ENCODE data around the gene WHRN.

GRCh38 chr9:114546851-114547250, 41.6 kb upstream of the WHRN start:
- TF ChIP-seq POLR2A (conservative IDR thresholded peaks at IDR 0.05), result no peak
- TF ChIP-seq SPI1 (IDR thresholded peaks at IDR 0.05; ENCODE audit: borderline replicate concordance, low read depth, low read length), result no peak
- TF ChIP-seq JUN (IDR thresholded peaks at IDR 0.05; ENCODE audit: borderline replicate concordance, low read depth, low read length), result no peak
- no peak for TF ChIP-seq JUN (CRISPR knock-in tag; IDR thresholded peaks at IDR 0.05; ENCODE audit: borderline replicate concordance)
- no peak for TF ChIP-seq USF2 (CRISPR knock-in tag; IDR thresholded peaks at IDR 0.05)
- no peak for TF ChIP-seq SMC3 (conservative IDR thresholded peaks at IDR 0.05; ENCODE audit: insufficient read depth, low read depth, low read length)
- no peak for TF ChIP-seq EZH2 (IDR thresholded peaks at IDR 0.05; ENCODE audit: borderline replicate concordance, low read depth, low read length)
- no peak for TF ChIP-seq CTCF (IDR thresholded peaks at IDR 0.05 in 2 of 3, conservative IDR thresholded peaks at IDR 0.05 in 1 of 3; ENCODE audit: insufficient read depth in 2 of 3, low read depth in 1 of 3, low read length in 3 of 3)
- no peak for TF ChIP-seq ZNF282 (CRISPR knock-in tag; IDR thresholded peaks at IDR 0.05)
- no peak for TF ChIP-seq FOXK1 (CRISPR knock-in tag; IDR thresholded peaks at IDR 0.05; ENCODE audit: borderline replicate concordance)
- no peak for TF ChIP-seq TCFL5 (CRISPR knock-in tag; conservative IDR thresholded peaks at IDR 0.05)
- TF ChIP-seq TCF7L2 (IDR thresholded peaks at IDR 0.05; ENCODE audit: low read depth, low read length), result no peak

Measured in K562 (cell line).